NCI-H345 treated with DMSO at 0.1 percent for 48 hours (cell line): Measurements from ENCODE around the gene ITGA5.

Source experiments
- DNase-seq: peaks from one replicate; lab custom pipeline; 2025; ENCODE audit not compliant: unreplicated experiment; lab: John Stamatoyannopoulos, UW

The ITGA5 gene

DNA sequence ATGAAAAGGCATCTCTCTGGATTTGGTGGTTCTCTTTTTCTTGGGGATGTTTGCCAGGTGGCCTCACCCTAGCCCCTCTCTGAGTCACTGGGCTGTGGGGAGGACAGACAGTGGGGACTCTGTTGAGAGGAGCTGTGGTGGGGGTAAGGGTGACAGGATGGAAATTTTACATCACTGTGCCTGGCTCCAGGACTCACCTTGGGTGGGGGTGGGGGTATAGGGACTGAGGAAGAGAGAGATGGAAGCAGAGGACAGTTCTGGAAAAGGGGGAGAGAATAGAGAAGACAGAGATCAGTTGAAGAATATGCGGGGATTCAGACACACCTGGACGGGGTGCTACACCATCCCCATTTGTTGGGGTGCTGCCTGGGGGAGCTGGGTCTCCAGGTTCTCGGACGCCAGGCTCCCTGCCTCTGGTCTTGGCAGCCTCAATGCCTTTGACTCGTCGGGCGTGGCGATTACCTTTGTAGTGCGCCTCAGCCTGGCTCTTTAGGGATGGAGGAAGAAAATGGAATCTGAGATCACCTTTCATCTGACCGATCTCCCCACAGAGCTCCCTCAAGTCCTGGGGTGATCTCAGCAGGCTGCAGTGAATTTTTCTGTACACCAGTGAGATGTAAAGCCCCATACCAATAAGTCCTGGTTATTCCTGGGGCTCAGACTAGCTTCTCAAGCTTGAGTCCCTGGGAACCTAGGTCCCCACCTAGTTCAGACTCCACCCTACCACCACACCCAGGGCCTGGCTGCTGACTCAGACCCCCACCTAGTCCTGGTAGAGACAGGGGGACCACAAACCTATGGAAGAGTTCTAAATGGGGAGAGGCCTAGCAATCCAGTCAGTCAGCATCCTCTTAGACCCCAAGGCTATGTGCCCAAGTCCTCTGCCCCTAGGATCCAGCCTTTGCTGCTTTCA, 45.2 kb downstream of the ITGA5 start:
- DNase-seq, result no peak

DNA sequence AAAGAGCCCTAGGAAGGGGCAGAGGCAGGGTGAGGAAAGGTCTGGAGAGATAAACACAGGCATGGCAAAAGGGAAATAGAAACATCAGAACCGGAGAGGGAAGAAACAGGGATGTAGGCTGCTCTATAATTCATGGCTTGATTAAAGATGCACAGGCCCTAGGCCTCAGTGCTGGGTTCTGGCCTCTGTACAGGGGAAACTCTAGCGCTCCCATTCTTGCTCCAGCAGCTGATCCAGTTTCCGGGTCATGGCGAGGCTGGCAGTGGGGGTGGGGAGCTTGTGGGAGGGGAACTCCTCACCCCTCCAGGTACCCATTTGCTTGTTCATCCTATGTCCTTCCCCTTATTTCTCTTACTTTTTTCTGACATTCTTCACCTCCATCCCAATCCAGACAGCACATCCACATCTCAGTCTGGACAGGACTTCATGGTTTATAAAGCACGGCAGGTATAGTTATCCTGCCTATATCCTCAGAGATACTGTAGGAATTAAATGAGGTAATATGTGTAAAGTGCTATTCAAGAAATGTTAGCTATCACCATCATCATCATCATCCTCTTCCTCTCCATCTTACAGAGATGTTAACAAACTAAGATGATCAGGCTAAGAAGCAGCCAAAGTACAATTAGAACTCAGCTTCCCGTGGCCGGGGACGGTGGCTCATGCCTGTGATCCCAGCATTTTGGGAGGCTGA, 46.8 kb downstream of the ITGA5 start:
- DNase-seq, result no peak

DNA sequence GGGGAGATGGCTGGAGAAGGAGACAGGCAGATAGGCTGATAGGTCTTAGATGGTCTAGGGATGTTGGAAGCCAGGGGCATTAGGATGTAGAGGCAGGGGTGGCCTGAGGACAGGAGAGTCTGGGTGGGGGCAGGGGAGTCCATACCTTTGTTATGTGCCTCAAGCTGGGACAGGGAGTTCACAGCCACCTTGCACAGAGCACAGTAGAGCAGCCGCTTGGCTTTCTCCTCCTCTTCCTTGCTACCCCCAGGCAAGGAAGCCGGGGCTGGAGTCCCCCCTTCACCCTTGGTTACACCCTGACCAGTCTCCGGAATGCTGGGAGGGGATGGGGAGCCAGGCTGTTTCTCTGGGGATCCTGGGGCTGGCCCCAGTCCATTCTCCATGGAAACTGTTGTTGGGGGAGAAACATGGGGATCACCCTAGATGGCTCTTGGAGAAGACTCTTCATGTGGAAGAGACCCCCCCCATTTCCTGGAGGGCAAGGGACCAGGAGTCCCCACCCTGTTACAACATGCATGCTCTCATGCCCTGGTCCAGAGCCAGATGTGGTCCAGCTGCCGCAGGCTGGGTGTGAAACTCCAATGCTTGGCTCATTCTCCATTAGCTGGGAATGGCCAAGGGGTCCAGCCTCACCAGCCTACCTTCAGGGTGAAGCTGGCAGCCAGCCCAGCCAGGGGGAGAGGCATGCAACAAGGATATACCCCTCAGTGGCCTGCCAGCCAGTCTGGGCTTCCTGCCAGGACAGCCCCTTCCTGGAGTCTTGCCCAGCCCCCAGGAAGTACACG, 47.5 kb downstream of the ITGA5 start:
- peak; percentile 76 for DNase-seq

DNA sequence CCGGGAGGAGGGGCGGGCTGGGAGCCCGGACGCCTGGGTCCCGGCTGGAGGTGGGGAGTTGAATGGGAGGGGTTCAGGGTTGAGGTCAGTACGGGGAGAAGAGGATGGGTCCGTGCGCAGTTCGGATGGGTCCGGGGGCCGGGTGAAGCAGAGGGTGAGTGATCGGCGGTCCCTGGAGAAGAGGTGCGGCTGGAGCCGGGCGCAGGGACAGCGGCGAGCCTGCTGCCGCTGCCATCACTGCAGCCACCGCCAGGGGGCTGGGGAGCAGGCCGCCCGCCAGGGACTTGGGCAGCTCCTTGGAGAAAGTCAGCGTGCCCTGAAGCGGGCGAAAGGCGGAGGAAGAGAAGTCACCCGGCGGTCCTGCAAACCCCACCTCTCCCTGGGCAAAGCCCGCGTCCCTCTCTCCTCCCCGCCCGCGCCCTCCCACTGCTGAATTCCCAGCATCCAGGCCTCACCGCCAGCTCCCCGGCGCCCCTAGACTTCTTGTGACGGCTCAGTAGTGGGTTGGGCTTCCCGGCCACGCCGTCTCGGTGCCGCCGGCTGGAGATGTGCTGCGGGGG, 48.8 kb downstream of the ITGA5 start:
- no peak for DNase-seq

DNA sequence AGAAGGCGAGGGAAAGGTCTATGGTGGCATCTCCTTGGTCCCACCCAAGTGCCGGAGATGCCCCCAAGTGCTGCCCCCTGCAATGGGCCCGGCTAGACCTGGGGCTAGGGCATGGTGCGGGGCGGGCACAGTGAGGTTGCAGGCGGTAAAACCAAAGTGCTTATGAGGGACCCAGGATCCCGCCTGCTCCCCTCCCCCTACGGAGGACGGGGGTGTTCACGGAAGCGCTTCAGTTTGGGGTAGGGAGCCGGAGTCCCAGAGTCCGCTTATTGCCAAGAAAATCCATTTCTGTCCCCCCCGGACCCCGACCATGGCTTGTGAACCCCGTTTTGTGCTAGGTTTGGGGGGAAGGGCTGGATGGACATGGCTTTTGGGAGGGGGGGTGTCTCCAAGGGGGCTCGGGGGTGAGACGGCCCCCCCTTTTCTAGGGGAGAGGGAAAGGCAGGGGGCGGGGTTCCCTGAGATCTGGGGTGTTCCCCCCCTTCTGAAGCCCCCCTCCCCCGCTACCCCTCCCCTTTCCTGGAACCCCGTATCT, 49.4 kb downstream of the ITGA5 start:
- no peak for DNase-seq

DNA sequence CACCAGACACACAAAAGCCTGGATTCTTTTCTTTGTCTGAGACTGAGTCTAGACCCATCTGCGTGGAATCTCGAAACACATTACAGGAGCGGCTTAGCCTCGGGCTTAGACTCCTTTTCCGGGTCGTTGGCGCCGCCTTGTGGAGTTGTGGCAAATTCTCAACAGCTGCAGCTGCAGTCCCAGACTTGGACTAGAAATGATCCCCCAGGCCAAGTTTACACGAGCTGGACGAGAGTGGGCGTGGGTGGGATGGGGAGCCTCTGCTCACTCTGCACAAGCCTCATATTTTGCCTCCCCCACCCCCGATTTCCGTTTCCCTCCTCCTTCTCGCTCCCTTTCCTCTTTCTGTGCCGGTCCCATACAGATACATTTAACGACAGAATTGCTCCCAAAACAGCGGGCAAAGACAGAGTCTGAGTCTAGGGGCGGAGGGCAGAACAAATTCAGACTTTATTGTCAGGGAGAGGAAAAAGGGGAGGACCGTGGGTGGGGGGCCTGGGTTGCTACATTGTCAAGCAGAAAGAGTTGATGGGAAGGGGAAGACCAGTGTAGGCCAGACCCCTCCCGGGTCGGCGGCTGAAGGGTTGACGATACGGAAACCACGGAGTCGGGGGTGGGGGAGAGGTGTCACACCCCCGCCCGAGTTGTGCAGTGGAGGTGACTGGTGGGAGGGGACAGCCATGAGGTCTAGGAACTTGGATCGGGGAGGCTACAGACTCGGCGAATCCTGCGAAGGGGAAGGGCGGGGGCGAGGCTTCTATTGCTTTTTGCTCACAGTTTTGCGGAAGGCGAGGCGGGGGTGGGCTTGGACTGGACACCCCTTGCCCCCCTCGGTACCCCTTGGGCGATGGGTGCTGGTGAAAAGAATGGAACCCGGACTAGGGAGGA, 50.1 kb downstream of the ITGA5 start:
- DNase-seq, result peak; percentile 64

DNA sequence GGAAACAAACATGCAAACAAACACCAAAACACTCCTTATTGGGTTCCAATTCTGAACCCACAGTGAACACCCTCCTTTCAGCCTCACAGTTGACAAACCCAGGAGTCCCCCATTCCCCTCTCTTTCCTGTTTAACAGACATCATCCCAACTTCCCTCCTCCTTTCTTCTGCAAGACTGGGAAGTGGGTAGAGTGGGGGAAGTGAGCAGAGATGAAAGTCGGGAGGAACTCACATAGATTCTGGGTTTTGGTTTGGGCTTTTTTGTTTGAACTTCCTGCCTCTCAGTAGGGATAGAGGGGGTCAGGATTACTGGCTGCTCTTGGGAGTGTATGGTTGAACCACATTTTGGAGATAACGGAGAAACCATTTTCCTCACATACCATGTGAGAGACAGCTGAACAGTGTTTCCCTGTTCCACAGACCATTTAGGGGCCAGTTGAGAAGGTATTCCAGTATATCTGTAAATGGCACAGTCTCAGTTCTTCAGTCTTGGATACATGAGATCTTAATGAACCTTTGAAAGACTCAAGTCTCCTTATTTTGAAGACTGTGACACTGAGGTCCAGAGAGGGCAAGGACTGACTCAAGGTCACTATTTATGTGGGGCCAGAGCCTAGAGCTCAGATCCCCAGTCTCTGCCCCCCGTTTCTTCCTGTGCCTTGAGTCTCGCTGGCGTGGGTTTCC, 50.9 kb downstream of the ITGA5 start:
- DNase-seq, result no peak

DNA sequence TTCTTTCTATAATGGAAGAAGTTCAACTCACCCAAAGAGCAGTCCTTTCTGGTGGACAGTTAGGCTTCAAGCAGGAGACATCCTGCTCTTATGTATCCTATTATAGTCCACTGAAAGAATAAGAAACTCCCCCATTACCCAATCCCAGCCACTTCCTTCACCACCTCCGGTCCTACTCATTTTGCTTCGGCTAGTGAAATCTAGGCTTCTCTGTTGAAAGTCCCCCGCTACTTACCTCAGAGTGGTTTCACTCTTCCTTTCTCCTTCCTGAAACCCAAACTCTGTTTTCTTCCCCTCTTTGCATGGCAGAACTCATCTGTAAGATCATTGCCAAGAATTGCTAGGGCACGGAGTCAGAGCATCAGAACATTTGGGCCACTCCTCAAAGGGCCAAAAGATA, 54.7 kb downstream of the ITGA5 start, which contains the start of gene GPR84:
GPR84 (minus strand) TSS at position 74 of the 400 bp plus-strand sequence. CDS start 635 bp downstream, outside the sequence.
- no peak for DNase-seq

DNA sequence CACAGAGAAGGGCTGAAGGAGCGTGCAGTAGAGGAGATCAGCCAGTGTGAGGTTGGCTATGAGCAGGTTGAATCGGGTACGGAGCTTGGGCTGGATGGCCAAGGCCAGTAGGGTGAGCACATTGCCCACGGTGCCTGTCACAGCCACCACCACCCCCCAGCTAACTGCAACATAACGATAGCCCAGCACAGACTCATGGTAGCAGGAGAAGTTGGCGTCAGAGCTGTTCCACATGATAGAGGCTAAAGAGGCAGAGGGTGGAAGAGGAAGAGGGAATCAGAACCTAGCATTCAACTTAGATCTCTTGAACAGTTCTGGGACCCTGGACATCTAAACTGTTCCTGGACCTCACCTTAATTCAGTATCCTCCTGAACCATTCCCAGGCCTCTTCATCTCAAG, 55.4 kb downstream of the ITGA5 start:
- no peak for DNase-seq

DNA sequence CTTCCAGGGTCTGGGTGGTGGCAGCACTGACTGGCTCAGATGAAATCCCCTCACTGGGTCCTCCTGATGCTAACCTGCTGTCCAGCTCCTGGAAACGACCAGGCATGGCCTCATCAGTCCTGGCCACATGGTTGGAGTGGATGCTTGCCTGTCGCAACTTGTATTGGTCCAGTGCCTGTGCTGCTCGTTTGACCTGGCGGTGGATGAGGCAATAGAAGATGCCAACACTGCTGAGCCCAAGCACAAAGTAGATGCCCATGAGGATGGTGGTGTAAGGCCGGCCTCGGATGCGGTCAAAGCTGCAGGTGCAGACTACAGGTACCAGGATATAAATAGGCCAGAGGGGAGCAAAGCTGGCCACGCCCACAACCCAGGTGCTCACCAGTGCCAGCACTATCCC, 56.0 kb downstream of the ITGA5 start:
- DNase-seq, result no peak

DNA sequence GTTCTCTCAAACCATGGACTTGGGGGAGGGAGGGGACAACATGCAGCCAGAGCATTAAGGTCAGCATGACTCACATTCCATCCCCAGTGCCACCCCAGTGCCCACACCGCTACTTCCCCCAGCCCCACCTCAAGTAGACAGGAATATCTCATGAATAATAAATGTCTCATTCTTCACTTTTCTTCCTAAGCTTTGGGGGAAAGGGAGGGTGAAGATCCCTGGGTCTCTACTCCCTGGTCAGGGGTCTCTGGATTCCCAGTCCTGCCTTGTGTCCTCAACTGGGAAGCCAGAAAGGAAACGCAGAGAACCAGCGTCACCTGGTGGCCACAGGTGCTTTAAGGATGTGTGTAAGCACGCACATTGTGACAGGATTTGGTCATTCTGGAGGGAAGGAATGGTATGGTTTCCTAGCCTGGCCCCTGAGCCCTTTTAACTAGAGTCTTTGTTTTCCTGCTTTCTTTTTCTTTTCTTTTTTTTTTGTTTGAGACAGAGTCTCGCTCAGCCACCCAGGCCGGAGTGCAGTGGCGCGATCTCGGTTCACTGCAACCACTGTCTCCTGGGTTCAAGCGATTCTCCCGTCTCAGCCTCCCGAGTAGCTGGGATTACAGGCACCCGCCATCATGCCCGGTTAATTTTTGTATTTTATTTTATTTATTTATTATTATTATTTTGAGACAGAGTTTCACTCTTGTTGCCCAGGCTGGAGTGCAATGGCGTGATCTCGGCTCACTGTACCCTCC, 58.2 kb downstream of the ITGA5 start:
- peak; percentile 64 for DNase-seq

DNA sequence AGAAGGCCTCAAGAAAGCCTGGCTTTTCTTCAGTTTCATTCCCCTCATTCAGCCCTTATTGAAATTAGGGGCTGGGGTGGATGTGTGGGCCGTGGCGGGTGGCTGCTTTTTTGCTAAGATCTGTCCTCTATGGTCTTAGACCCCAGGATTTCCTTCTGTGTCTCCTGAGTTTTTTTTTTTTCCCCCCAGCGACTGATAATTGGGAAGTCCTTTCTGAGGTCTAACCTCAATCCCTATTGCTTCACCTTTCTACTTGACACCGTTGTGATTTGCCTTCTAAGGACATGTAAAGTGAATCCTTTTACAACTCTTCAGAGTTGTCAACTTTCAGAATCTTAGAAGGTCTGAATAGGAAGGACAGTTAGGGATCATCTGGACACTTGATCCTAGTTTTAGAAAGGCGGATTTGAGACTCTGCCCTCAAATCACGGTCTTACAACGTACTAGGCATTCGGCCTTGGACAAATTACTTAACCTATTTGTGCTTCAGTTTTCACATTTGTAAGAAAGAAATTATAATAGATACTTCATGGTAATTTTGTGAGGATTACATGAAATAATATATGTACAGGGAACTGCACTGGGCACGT, 59.2 kb downstream of the ITGA5 start:
- DNase-seq, result no peak

DNA sequence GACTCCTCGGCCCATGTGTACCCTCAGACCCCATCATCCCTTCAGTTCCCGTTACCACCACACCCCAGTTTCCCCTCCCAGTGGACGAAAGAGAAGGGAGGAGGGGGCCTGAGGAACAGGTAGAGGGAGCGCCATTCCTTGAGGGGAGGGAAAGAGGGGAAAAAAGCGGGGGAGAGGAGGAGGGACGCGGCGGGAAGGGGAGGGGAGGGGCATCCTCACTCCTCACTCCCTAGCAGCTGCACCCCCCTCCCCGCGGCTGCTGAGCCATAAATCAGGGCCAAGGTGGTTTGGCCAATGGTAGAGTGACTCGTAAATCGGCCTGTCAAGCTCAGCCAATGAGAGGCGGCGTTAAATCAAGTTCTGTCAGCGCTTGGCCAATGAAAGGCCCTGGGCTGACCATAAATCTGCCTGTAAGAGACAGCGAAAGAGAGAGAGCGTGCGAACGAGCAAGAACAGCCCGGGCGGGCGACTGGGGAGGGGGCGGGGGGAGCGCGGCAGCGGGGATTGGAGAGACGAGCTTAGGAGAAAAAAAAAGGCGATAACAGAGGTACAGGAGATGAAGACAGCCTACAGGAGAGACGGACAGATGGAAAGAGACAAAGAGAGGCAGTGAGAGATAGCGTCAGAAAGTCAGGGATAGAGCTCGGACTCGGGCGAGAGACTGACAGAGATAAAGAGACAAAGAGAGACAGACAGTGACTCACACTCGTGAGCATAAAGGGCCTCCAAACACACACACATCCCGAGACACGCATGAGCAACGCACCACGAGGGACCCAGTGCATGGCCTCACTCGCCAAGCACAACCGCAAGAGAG, 59.9 kb downstream of the ITGA5 start:
- DNase-seq, result peak; percentile 99

DNA sequence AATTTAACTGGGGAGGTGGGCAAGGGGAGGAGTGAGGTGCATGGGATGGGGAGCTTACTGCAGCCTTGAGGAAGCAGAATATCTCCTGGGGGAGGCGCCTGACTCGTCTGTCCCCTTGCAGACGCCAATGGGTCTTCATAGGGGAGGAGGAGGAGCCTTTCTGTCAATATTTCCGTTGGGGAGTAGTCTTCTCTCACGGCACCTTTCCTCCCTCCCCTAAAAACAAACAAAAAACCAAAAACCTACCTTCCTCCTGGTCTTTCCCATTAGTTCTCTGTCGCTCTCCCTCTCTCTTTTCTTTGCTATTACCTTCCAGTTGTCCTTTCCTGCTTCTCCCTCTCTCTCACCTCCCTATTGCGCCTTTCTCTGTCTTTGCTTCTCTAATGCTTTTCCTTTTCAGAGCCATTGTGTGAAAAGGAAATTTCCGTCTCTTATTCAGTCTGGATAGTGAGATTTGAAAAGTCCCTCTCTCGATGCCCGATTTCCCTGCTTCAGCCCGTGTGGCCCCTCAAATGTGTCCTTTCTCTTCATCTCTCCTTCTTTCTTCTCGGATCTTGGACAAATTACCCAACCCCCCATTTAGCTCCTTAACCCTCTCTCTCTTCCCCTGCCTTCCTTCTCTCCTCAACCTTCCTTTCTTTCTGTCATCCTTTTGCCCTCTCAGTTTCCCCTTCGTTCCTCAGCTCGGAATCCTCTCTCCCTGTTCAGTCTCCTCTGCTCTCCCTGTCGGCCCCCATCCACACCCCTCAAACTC, 60.7 kb downstream of the ITGA5 start:
- peak; percentile 8 for DNase-seq

DNA sequence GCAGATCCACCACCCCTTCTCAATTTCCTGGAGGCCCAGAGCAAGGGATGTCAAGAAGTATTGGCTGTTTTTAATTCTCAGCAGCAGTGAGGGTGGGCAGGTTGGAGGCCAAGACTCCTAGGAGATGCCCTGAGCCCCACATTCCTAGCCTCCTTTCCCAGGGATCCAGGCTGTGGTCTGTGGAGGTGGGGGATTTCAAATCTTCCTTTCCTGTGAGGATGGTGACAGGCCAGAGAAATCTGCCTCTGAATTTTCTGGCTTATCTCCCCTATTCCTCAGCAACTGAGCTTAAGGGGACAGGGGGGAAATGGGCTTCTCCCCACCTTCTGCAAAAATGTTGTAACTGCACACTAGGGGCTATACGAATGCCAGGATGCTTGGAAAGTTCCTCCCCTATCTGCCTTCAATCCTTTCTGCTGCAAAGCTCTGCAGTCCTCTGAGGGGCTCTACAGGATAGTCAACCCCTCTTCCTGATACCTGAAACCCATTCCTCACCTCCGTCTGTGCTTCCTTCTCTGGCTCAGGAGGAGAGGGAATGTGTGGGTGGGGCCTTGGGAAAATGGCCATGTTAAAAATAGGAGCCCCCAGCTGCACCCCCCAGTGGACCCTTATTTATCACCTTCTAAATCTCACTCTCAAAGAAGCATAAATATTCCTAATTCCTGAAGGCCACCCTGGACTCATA, 61.4 kb downstream of the ITGA5 start:
- DNase-seq, result no peak

DNA sequence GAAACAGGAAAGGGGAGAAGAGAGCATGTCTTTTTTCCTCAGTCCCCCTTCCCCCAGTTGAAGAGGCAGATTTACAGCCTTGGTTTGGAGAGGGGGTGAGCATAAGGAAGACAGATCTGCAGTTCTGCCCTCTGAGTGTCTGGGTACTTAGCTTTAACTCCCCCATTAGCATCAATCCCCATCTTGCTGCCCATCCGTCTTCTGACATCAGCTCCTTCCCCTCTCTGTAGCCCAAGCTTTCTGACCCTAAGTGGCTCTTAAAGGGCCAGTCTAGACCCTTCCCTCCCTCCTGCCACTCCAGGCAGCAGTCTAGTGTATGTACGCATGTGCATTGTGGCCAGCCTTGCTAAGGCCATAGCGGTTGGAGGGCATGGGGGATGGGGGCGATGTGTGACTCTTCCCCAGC, 62.1 kb downstream of the ITGA5 start:
- DNase-seq, result no peak
